ENCODE data around the gene ZSWIM4.
A peak's percentile ranks its signal among the peaks of the same experiment; 100 is the strongest.

The ZSWIM4 gene

GRCh38 chr19:13781547-13781946 is 13.7 kb upstream of the ZSWIM4 start:
- Histone ChIP-seq H3K4me3 (ENCODE audit: low read depth in 1 of 2, low read length in 1 of 2) (no peak overlapping the region), H3K27ac (no peak overlapping the region), H3K9me3 (no peaks in the 10 kb centered on the region), H3K27me3 (no peaks in the 10 kb centered on the region), H3K36me3 (peaks cover 21% of the 10 kb centered on the region), H3K4me1 (ENCODE audit: control insufficient read depth in 1 of 2, insufficient read depth in 1 of 2, low read depth in 1 of 2, low read length in 1 of 2) (peaks cover 6% of the 10 kb centered on the region in 2 experiments)
- no peak for TF ChIP-seq CTCF (IDR thresholded peaks at IDR 0.05)

- H3K27me3 ChIP-seq, result no peaks in the 10 kb centered on the region
- H3K4me3 ChIP-seq (ENCODE audit: low read depth in 1 of 2, low read length in 1 of 2), result no peak overlapping the region
- TF ChIP-seq CTCF (IDR thresholded peaks at IDR 0.05), result no peak
- peaks cover 12 to 13% of the 10 kb centered on the region in 2 experiments for H3K4me1 ChIP-seq (ENCODE audit: control insufficient read depth in 1 of 2, insufficient read depth in 1 of 2, low read depth in 1 of 2, low read length in 1 of 2)
- H3K9me3 ChIP-seq, result no peaks in the 10 kb centered on the region
- H3K27ac ChIP-seq, result no peak overlapping the region
- peaks cover 18% of the 10 kb centered on the region for H3K36me3 ChIP-seq
These were observed 12.7 kb upstream of the ZSWIM4 start for GRCh38 chr19:13782537-13782936.

GRCh38 chr19:13783565-13784500 is 11.4 kb upstream of the ZSWIM4 start:
- no peak for TF ChIP-seq CTCF (IDR thresholded peaks at IDR 0.05)
- H3K9me3 ChIP-seq, result no peaks in the 10 kb centered on the region
- H3K4me1 ChIP-seq (ENCODE audit: control insufficient read depth in 1 of 2, insufficient read depth in 1 of 2, low read depth in 1 of 2, low read length in 1 of 2), result peaks cover 25 to 26% of the 10 kb centered on the region in 2 experiments
- H3K36me3 ChIP-seq, result peaks cover 5% of the 10 kb centered on the region
- H3K27me3 ChIP-seq, result no peaks in the 10 kb centered on the region
- no peak overlapping the region for H3K27ac ChIP-seq
- H3K4me3 ChIP-seq (ENCODE audit: low read depth in 1 of 2, low read length in 1 of 2), result no peak overlapping the region

GRCh38 chr19:13784731-13785452 is 10.4 kb upstream of the ZSWIM4 start:
- Histone ChIP-seq H3K27me3 (no peaks in the 10 kb centered on the region), H3K4me1 (ENCODE audit: control insufficient read depth in 1 of 2, insufficient read depth in 1 of 2, low read depth in 1 of 2, low read length in 1 of 2) (peaks cover 34 to 36% of the 10 kb centered on the region in 2 experiments), H3K36me3 (no peaks in the 10 kb centered on the region), H3K4me3 (ENCODE audit: low read depth in 1 of 2, low read length in 1 of 2) (no peak overlapping the region), H3K9me3 (no peaks in the 10 kb centered on the region), H3K27ac (no peak overlapping the region)
- TF ChIP-seq CTCF (IDR thresholded peaks at IDR 0.05), result peak; percentile 73

GRCh38 chr19:13788991-13789390 is 6.3 kb upstream of the ZSWIM4 start:
- no peak for TF ChIP-seq CTCF (IDR thresholded peaks at IDR 0.05)
- peaks cover 40 to 44% of the 10 kb centered on the region in 2 experiments for H3K4me1 ChIP-seq (ENCODE audit: control insufficient read depth in 1 of 2, insufficient read depth in 1 of 2, low read depth in 1 of 2, low read length in 1 of 2)
- peak overlapping the region in 1 of 2 experiments; percentile 2 for H3K4me3 ChIP-seq (ENCODE audit: low read depth in 1 of 2, low read length in 1 of 2)

More at GRCh38 chr19:13788991-13789390, 6.3 kb upstream of the ZSWIM4 start:
- Histone ChIP-seq H3K36me3 (no peaks in the 10 kb centered on the region), H3K9me3 (no peaks in the 10 kb centered on the region), H3K27ac (peak overlapping the region; percentile 67), H3K27me3 (no peaks in the 10 kb centered on the region)
